Gastrocnemius medialis (tissue), 4 donors: ENCODE measurements around the gene TMEM171. TPM values are rescaled to one million over a fixed set of nuclear protein-coding genes. Genes with fewer than 3 reads are reported as not detected.

Experiments
- ATAC-seq, 2 donors: fragments of 150-250 bp; one replicate each; pipeline ENCODE4 v1.9.1; 2016
- DNase-seq, 2 donors: peaks; one replicate each; pipeline ENCODE4 v3.0.0-alpha.2; 2019
- H3K27ac ChIP-seq, 4 donors: fragments of 200-600 bp; sonication (generic); 1 replicate in 1 of 4; 2 replicates in 3 of 4; pipeline ENCODE4 v1.5.1; 2016 to 2018; ENCODE audit warnings: mild to moderate bottlenecking in 2 of 4, moderate library complexity in 1 of 4
- H3K27me3 ChIP-seq, 3 donors: fragments of 200-600 bp; sonication (generic) in 2 of 3; 1 replicate in 1 of 3; 2 replicates in 2 of 3; pipeline versions ENCODE4 v1.5.1 to v1.6.0; 2016 to 2019; ENCODE audit warnings: mild to moderate bottlenecking in 1 of 3, moderate library complexity in 1 of 3
- H3K36me3 ChIP-seq, 2 donors: fragments of 200-600 bp; sonication (generic) in 1 of 2; one replicate each; pipeline ENCODE4 v1.5.1; 2017 to 2018
- H3K4me1 ChIP-seq, 2 donors: fragments of 200-600 bp; sonication (generic) in 1 of 2; one replicate each; pipeline ENCODE4 v1.5.1; 2016 to 2017; ENCODE audit warnings: mild to moderate bottlenecking in 2 of 2
- H3K4me3 ChIP-seq, 4 donors: fragments of 200-600 bp; sonication (generic) in 3 of 4; 1 replicate in 1 of 4; 2 replicates in 3 of 4; pipeline ENCODE4 v1.5.1; 2016 to 2019; ENCODE audit warnings: mild to moderate bottlenecking in 2 of 4
- H3K9me3 ChIP-seq, 3 donors: fragments of 200-600 bp; sonication (generic) in 2 of 3; 1 replicate in 1 of 3; 2 replicates in 2 of 3; pipeline ENCODE4 v1.5.1; 2016 to 2019
- POLR2A ChIP-seq, 2 donors: fragments of 450-650 bp; IDR thresholded peaks; one replicate each; pipeline ENCODE4 v1.6.1; 2017; ENCODE audit warnings: antibody characterized with exemption in 2 of 2, mild to moderate bottlenecking in 2 of 2, moderate library complexity in 2 of 2
- in situ Hi-C, 4 donors: fragments of 200-750 bp; cut with MboI; loops; one replicate each; pipeline versions ENCODE4 v1.15.0 to v1.8.0; 2017; ENCODE audit warnings: low sequenced_read_pairs in 4 of 4
- intact Hi-C: fragments of 100-400 bp; cut with DNase I; formaldehyde crosslinking; loops from one replicate; pipeline ENCODE4 v1.15.1; 2023; ENCODE audit warnings: low total_unique reads
- total RNA-seq, 4 donors: library from RNA; depleted of rRNA; stranded (reverse); fragments of >200 nt; gene quantifications; one replicate each; pipeline versions ENCODE4 v1.1.0 to v1.2.3, GENCODE V29; 2016
- TF ChIP-seq, protein P1 (sequence below), 5 experiments: fragments of 450-650 bp in 3 of 5; fragments of 200-600 bp in 2 of 5; sonication (generic) in 2 of 5; IDR thresholded peaks in 4 of 5; conservative IDR thresholded peaks in 1 of 5; 1 replicate in 4 of 5; 2 replicates in 1 of 5; pipeline ENCODE4 v1.5.1; 2016 to 2019; ENCODE audit warnings: antibody characterized with exemption in 5 of 5, mild to moderate bottlenecking in 3 of 5, moderate library complexity in 3 of 5

Gene TMEM171
- total RNA-seq, 4 donors from 2014 or later = 0.27 to 0.97 TPM; not detected in 2

GRCh38 chr5:73122875-73123810 lies 2.8 kb downstream of the TMEM171 start:
- no peak for ATAC-seq
- no peaks in the 10 kb centered on the region for H3K9me3 ChIP-seq
- H3K27me3 ChIP-seq = no peaks in the 10 kb centered on the region
- no peak overlapping the region for H3K4me3 ChIP-seq
- H3K27ac ChIP-seq = no peak overlapping the region
- in situ Hi-C loops = no loop called here
- H3K36me3 ChIP-seq = no peaks in the 10 kb centered on the region
- intact Hi-C loops = no loop called here
- H3K4me1 ChIP-seq = peaks cover 0 to 15% of the 10 kb centered on the region in 2 donors
- no peak for DNase-seq
- no peak for TF ChIP-seq POLR2A (IDR thresholded peaks at IDR 0.05)
- TF ChIP-seq, protein P1, sequence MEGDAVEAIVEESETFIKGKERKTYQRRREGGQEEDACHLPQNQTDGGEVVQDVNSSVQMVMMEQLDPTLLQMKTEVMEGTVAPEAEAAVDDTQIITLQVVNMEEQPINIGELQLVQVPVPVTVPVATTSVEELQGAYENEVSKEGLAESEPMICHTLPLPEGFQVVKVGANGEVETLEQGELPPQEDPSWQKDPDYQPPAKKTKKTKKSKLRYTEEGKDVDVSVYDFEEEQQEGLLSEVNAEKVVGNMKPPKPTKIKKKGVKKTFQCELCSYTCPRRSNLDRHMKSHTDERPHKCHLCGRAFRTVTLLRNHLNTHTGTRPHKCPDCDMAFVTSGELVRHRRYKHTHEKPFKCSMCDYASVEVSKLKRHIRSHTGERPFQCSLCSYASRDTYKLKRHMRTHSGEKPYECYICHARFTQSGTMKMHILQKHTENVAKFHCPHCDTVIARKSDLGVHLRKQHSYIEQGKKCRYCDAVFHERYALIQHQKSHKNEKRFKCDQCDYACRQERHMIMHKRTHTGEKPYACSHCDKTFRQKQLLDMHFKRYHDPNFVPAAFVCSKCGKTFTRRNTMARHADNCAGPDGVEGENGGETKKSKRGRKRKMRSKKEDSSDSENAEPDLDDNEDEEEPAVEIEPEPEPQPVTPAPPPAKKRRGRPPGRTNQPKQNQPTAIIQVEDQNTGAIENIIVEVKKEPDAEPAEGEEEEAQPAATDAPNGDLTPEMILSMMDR (IDR thresholded peaks at IDR 0.05 in 4 of 5, conservative IDR thresholded peaks at IDR 0.05 in 1 of 5) = no peak

GRCh38 chr5:73125289-73125688 lies 4.9 kb downstream of the TMEM171 start:
- Histone ChIP-seq H3K4me1 (peaks cover 0 to 7% of the 10 kb centered on the region in 2 donors), H3K4me3 (no peak overlapping the region), H3K9me3 (no peaks in the 10 kb centered on the region), H3K36me3 (no peaks in the 10 kb centered on the region), H3K27me3 (no peaks in the 10 kb centered on the region), H3K27ac (no peak overlapping the region)
- ATAC-seq (no peak), DNase-seq (no peak)
- TF ChIP-seq, protein P1 (IDR thresholded peaks at IDR 0.05 in 4 of 5, conservative IDR thresholded peaks at IDR 0.05 in 1 of 5) = no peak
- no peak for TF ChIP-seq POLR2A (IDR thresholded peaks at IDR 0.05)
- intact Hi-C loops = no loop called here
- in situ Hi-C loops = no loop called here

DNA sequence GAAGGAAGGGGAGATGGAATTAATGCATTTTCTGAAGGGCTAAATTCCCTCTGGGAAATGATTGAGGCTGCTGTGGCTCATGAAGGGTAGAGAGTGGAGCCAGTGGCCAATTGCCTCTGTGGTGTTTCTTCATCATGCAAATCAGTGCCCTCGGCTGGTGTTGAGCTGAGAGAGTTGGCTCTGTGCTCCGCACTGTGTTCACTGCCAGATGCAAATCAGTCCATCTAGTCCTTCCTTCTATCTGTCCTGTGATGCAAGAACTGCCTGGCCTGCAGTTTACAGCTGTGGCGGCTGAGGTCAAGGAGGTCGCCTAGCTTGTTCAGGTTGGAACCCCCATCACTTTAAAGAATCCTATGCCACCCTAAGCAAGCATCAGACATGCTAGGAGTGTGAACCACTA lies 6.0 kb downstream of the TMEM171 start:
- Histone ChIP-seq H3K4me3 (no peak overlapping the region), H3K27ac (no peak overlapping the region), H3K36me3 (no peaks in the 10 kb centered on the region), H3K9me3 (no peaks in the 10 kb centered on the region), H3K27me3 (no peaks in the 10 kb centered on the region), H3K4me1 (peaks cover 0 to under 1% of the 10 kb centered on the region in 2 donors)
- intact Hi-C loops = no loop called here
- ATAC-seq (no peak), DNase-seq (no peak)
- in situ Hi-C loops = no loop called here
- TF ChIP-seq POLR2A (IDR thresholded peaks at IDR 0.05) = no peak
- TF ChIP-seq, protein P1 (IDR thresholded peaks at IDR 0.05 in 4 of 5, conservative IDR thresholded peaks at IDR 0.05 in 1 of 5) = no peak

GRCh38 chr5:73126957-73127356 lies 6.6 kb downstream of the TMEM171 start:
- Histone ChIP-seq H3K4me1 (no peaks in the 10 kb centered on the region), H3K4me3 (no peak overlapping the region), H3K27ac (no peak overlapping the region), H3K9me3 (no peaks in the 10 kb centered on the region), H3K36me3 (no peaks in the 10 kb centered on the region), H3K27me3 (no peaks in the 10 kb centered on the region)
- ATAC-seq (no peak), DNase-seq (no peak)
- intact Hi-C loops = no loop called here
- no peak for TF ChIP-seq POLR2A (IDR thresholded peaks at IDR 0.05)
- TF ChIP-seq, protein P1 (IDR thresholded peaks at IDR 0.05 in 4 of 5, conservative IDR thresholded peaks at IDR 0.05 in 1 of 5) = no peak
- in situ Hi-C loops = no loop called here
